H1 (cell line): Measurements from ENCODE around the gene GGCX. TPM values are rescaled to one million over a fixed set of nuclear protein-coding genes. Genes with fewer than 3 reads are reported as not detected.

Experiments
- CTCF ChIA-PET: fragments of 300-600 bp; sonication (Branson Sonifier 250); formaldehyde crosslinking; loops from one replicate; lab custom pipeline; 2021; ENCODE audit not compliant: partially characterized antibody; lab: Charles Lee
- POLR2A ChIA-PET: fragments of 300-600 bp; sonication (Branson Sonifier 250); formaldehyde crosslinking; loops from one replicate; lab custom pipeline; 2021; ENCODE audit warnings: inconsistent platforms; ENCODE audit not compliant: partially characterized antibody; lab: Charles Lee
- DNase-seq, 2 experiments: peaks; one replicate each; pipeline versions ENCODE4 v3.0.0 to v3.0.0-alpha.2; 2010 to 2022; ENCODE audit warnings: low spot score in 2 of 2, low read depth in 1 of 2, mixed read lengths in 1 of 2
- FAIRE-seq: peaks from 2 replicates; lab custom pipeline; 2011; peaks lifted over from hg19 to GRCh38; lab: Jason Lieb, UNC
- H2AFZ ChIP-seq: 2 replicates; pipeline ENCODE4 v1.8.1; 2012; ENCODE audit warnings: low read length, inconsistent platforms
- H2AK5ac ChIP-seq: 2 replicates; pipeline ENCODE4 v1.6.1; 2013; ENCODE audit warnings: low read depth, low read length
- H2BK120ac ChIP-seq: replicated peaks from 2 replicates; pipeline ENCODE3; 2013; ENCODE audit warnings: low read depth, low read length, inconsistent platforms
- H2BK12ac ChIP-seq: 2 replicates; pipeline ENCODE4 v1.6.1; 2013; ENCODE audit warnings: low read depth, low read length
- H2BK15ac ChIP-seq: 2 replicates; pipeline ENCODE4 v1.6.1; 2013; ENCODE audit warnings: low read length
- H2BK20ac ChIP-seq: 2 replicates; pipeline ENCODE4 v1.6.1; 2013; ENCODE audit warnings: low read length
- H2BK5ac ChIP-seq: 2 replicates; pipeline ENCODE4 v1.6.1; 2013; ENCODE audit warnings: low read depth, low read length
- H3K14ac ChIP-seq: 2 replicates; pipeline ENCODE4 v1.6.1; 2013; ENCODE audit warnings: inconsistent platforms; ENCODE audit not compliant: insufficient read length
- H3K18ac ChIP-seq: 2 replicates; pipeline ENCODE4 v1.6.1; 2013; ENCODE audit warnings: low read length; ENCODE audit errors: extremely low read depth
- H3K23ac ChIP-seq: 2 replicates; pipeline ENCODE4 v1.6.1; 2013; ENCODE audit warnings: inconsistent platforms; ENCODE audit not compliant: insufficient read length
- H3K23me2 ChIP-seq: 2 replicates; pipeline ENCODE4 v1.6.1; 2013; ENCODE audit warnings: low read depth, low read length
- H3K27ac ChIP-seq: 2 replicates; pipeline ENCODE4 v1.6.1; 2011; ENCODE audit warnings: low read depth, low read length, inconsistent platforms
- H3K27me3 ChIP-seq, 4 experiments: replicated peaks in 1 of 4; 1 replicate in 1 of 4; 2 replicates in 3 of 4; pipeline versions ENCODE4 v1.6.1 to v1.8.1; 2011 to 2013; ENCODE audit warnings: low read length in 3 of 4, mild to moderate bottlenecking in 3 of 4, inconsistent platforms in 2 of 4, mixed read lengths in 2 of 4, moderate library complexity in 1 of 4; ENCODE audit not compliant: control insufficient read depth in 3 of 4, insufficient read depth in 3 of 4; ENCODE audit errors: extremely low read depth in 1 of 4
- H3K36me3 ChIP-seq, 4 experiments: 2 replicates each; pipeline versions ENCODE4 v1.6.1 to v1.8.1; 2011 to 2013; ENCODE audit warnings: mild to moderate bottlenecking in 4 of 4, low read length in 3 of 4, moderate library complexity in 2 of 4, control low read depth in 1 of 4, inconsistent platforms in 1 of 4; ENCODE audit not compliant: insufficient read depth in 4 of 4, control insufficient read depth in 2 of 4
- H3K4ac ChIP-seq: replicated peaks from 2 replicates; pipeline ENCODE3; 2013; ENCODE audit warnings: low read length, low read depth, mixed read lengths, inconsistent platforms; ENCODE audit not compliant: insufficient read length
- H3K4me1 ChIP-seq, 4 experiments: replicated peaks in 1 of 4; 1 replicate in 1 of 4; 2 replicates in 3 of 4; pipeline versions ENCODE4 v1.6.1 to v1.8.1; 2011 to 2013; ENCODE audit warnings: low read length in 3 of 4, inconsistent platforms in 2 of 4, mixed read lengths in 1 of 4; ENCODE audit not compliant: insufficient read depth in 4 of 4, control insufficient read depth in 3 of 4
- H3K4me2 ChIP-seq, 2 experiments: 2 replicates each; pipeline versions ENCODE4 v1.6.1 to v1.8.1; 2011 to 2013; ENCODE audit warnings: low read depth in 2 of 2, low read length in 2 of 2, control low read depth in 1 of 2, inconsistent platforms in 1 of 2, mild to moderate bottlenecking in 1 of 2; ENCODE audit not compliant: insufficient read depth in 1 of 2
- H3K4me3 ChIP-seq, 4 experiments: fragments of 200-600, 300-600 bp in 1 of 4; sonication (generic), shearing (Covaris generic), sonication (Bioruptor Twin) in 1 of 4; 2 replicates each; pipeline versions ENCODE4 v1.5.1 to v1.8.1; 2011 to 2016; ENCODE audit warnings: low read length in 4 of 4, low read depth in 3 of 4, control low read depth in 2 of 4, inconsistent platforms in 2 of 4, mild to moderate bottlenecking in 2 of 4, mixed read lengths in 1 of 4, moderate library complexity in 1 of 4; ENCODE audit not compliant: insufficient read depth in 2 of 4; ENCODE audit errors: extremely low read depth in 1 of 4
- H3K56ac ChIP-seq: replicated peaks from 2 replicates; pipeline ENCODE3; 2013; ENCODE audit warnings: low read depth, mild to moderate bottlenecking, mixed read lengths, low read length, inconsistent platforms; ENCODE audit not compliant: insufficient read length
- H3K79me1 ChIP-seq: 2 replicates; pipeline ENCODE4 v1.6.1; 2013; ENCODE audit warnings: low read depth, low read length, control low read depth
- H3K79me2 ChIP-seq, 2 experiments: 2 replicates each; pipeline versions ENCODE4 v1.6.1 to v1.8.1; 2012 to 2013; ENCODE audit warnings: low read length in 2 of 2, mild to moderate bottlenecking in 2 of 2, inconsistent platforms in 1 of 2; ENCODE audit not compliant: insufficient read depth in 2 of 2, control insufficient read depth in 1 of 2
- H3K9ac ChIP-seq, 4 experiments: replicated peaks in 1 of 4; 1 replicate in 1 of 4; 2 replicates in 3 of 4; pipeline versions ENCODE4 v1.6.1 to v1.8.1; 2011 to 2013; ENCODE audit warnings: low read depth in 3 of 4, low read length in 3 of 4, control low read depth in 2 of 4, mild to moderate bottlenecking in 2 of 4, moderate library complexity in 2 of 4, inconsistent platforms in 1 of 4; ENCODE audit errors: extremely low read depth in 1 of 4
- H3K9me3 ChIP-seq, 2 experiments: 2 replicates each; pipeline versions ENCODE4 v1.6.1 to v1.8.1; 2012 to 2013; ENCODE audit warnings: mild to moderate bottlenecking in 2 of 2, moderate library complexity in 2 of 2, control low read depth in 1 of 2, inconsistent platforms in 1 of 2, low read depth in 1 of 2, low read length in 1 of 2, mixed read lengths in 1 of 2; ENCODE audit not compliant: insufficient read depth in 2 of 2
- H4K20me1 ChIP-seq, 2 experiments: replicated peaks in 1 of 2; 2 replicates each; pipeline versions ENCODE3 to v1.8.1; 2011 to 2013; ENCODE audit warnings: inconsistent platforms in 2 of 2, low read length in 2 of 2, mild to moderate bottlenecking in 1 of 2; ENCODE audit not compliant: insufficient read depth in 2 of 2, control insufficient read depth in 1 of 2
- H4K5ac ChIP-seq: 2 replicates; pipeline ENCODE4 v1.6.1; 2013; ENCODE audit warnings: low read length, low read depth, mixed read lengths, inconsistent platforms; ENCODE audit not compliant: insufficient read length
- H4K8ac ChIP-seq: 2 replicates; pipeline ENCODE4 v1.8.0; 2013; ENCODE audit warnings: mild to moderate bottlenecking, moderate library complexity, low read length, inconsistent platforms; ENCODE audit not compliant: insufficient read depth; ENCODE audit errors: extremely low read depth
- H4K91ac ChIP-seq: replicated peaks from 2 replicates; pipeline ENCODE3; 2013; ENCODE audit warnings: low read length, mixed read lengths, inconsistent platforms; ENCODE audit not compliant: insufficient read length
- ASH2L ChIP-seq: fragments of 200-600, 300-600 bp; sonication (generic); IDR thresholded peaks from one replicate; pipeline ENCODE4 v1.7.1; 2017; ENCODE audit warnings: low read length
- CEBPB ChIP-seq: IDR thresholded peaks from 2 replicates; pipeline ENCODE4 v1.6.1; 2012; ENCODE audit warnings: low read depth, low read length
- CTBP2 ChIP-seq: IDR thresholded peaks from 2 replicates; pipeline ENCODE4 v1.7.0; 2011; ENCODE audit warnings: borderline replicate concordance, mild to moderate bottlenecking, moderate library complexity, mixed read lengths, low read length; ENCODE audit not compliant: insufficient read depth, insufficient read length
- EGR1 ChIP-seq: IDR thresholded peaks from 2 replicates; pipeline ENCODE4 v1.6.1; 2011; ENCODE audit warnings: low read depth, low read length, borderline replicate concordance
- EP300 ChIP-seq, 2 experiments: IDR thresholded peaks; 1 replicate in 1 of 2; 2 replicates in 1 of 2; pipeline ENCODE4 v1.6.1; 2011 to 2012; ENCODE audit warnings: low read depth in 2 of 2, low read length in 2 of 2, mild to moderate bottlenecking in 2 of 2, borderline replicate concordance in 1 of 2, inconsistent platforms in 1 of 2, moderate library complexity in 1 of 2
- GABPA ChIP-seq: IDR thresholded peaks from 2 replicates; pipeline ENCODE4 v1.6.1; 2011; ENCODE audit warnings: mild to moderate bottlenecking, low read length, moderate library complexity, borderline replicate concordance; ENCODE audit not compliant: insufficient read depth
- POLR2A ChIP-seq, 2 experiments: IDR thresholded peaks; 1 replicate in 1 of 2; 2 replicates in 1 of 2; pipeline ENCODE4 v1.6.1; 2011; ENCODE audit warnings: low read depth in 2 of 2, low read length in 2 of 2, mild to moderate bottlenecking in 2 of 2; ENCODE audit errors: control extremely low read depth in 1 of 2
- SP2 ChIP-seq: IDR thresholded peaks from 2 replicates; pipeline ENCODE4 v1.6.1; 2012; ENCODE audit warnings: mild to moderate bottlenecking, low read length, inconsistent platforms
- SP4 ChIP-seq: IDR thresholded peaks from 2 replicates; pipeline ENCODE4 v1.6.1; 2012; ENCODE audit warnings: low read length, inconsistent platforms
- TAF1 ChIP-seq: IDR thresholded peaks from 2 replicates; pipeline ENCODE4 v1.6.1; 2011; ENCODE audit warnings: mild to moderate bottlenecking, low read depth, low read length
- TEAD4 ChIP-seq: IDR thresholded peaks from 2 replicates; pipeline ENCODE4 v1.6.1; 2012; ENCODE audit warnings: low read depth, low read length, inconsistent platforms, mixed read lengths
- YY1 ChIP-seq: IDR thresholded peaks from 2 replicates; pipeline ENCODE4 v1.6.1; 2011; ENCODE audit warnings: low read depth, mild to moderate bottlenecking, low read length
- WGBS, 2 experiments: shearing (Covaris generic) in 1 of 2; methylation state at CpG; one replicate each; pipeline versions ENCODE4 v1.1.6 to v1.1.7; 2013 to 2015; ENCODE audit warnings: low lambda C conversion rate in 2 of 2, mixed read lengths in 2 of 2, inconsistent platforms in 1 of 2, low coverage in 1 of 2, missing lambda C conversion rate in 1 of 2; ENCODE audit not compliant: insufficient replicate concordance in 2 of 2, insufficient coverage in 1 of 2, insufficient read length in 1 of 2; ENCODE audit errors: extremely low coverage in 1 of 2, missing lambda C conversion rate in 1 of 2; 5-methylcytosine and 5-hydroxymethylcytosine counted together
- polyA plus RNA-seq, 7 experiments: library from polyadenylated mRNA; depleted of rRNA in 3 of 7; stranded (reverse) in 5 of 7; unstranded in 2 of 7; fragments of >200 nt in 5 of 7; fragments of 200-250 nt in 2 of 7; gene quantifications; 1 replicate in 5 of 7; 2 replicates in 1 of 7; 4 replicates in 1 of 7; pipeline versions ENCODE4 v1.2.1 to v1.2.3, GENCODE V29; 2011 to 2013; ENCODE audit warnings: missing spikeins in 2 of 7, mixed read lengths in 2 of 7
- total RNA-seq: library from RNA; stranded (reverse); fragmentation: NEBNext Ultra II Directional; extraction: Animal tissue kit (Norgen Biotek cat#: 25700); gene quantifications from 2 replicates; pipeline ENCODE4 v1.2.1, GENCODE V29; 2021

Gene GGCX
- total and polyA plus RNA-seq, 2 of the 8 experiments (the other 6 are each of a cell fraction or from before 2014, with no cell fraction given), result 29.4 to 33.8 TPM

DNA sequence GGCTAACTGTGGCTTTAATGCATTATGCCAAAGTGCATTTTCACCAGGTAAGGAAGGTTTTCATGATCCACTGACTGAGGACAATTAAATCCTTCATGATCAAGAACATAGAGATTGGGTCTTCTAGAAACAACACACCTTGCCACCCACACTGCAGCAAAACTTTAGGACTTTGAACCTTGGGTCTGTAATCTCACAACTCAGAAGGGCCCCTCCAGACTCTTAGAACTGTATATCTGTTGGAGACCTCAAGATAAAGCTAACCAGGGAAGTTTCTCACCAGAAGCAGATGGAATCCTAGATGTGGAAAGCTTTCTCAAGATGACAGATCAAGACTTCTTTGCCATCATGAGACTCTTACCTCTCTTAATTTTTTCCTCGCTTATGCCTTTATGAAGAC, 64.9 kb downstream of the GGCX start:
- Histone ChIP-seq H3K27me3 (no peaks in the 10 kb centered on the region), H3K9me3 (no peaks in the 10 kb centered on the region), H3K27ac (no peak overlapping the region), H2AK5ac (no peak overlapping the region), H3K23me2 (no peaks in the 10 kb centered on the region), H3K36me3 (no peaks in the 10 kb centered on the region), H2BK120ac (no peak overlapping the region), H2BK5ac (no peak overlapping the region), H3K14ac (no peak overlapping the region), H3K18ac (no peak overlapping the region), H4K20me1 (no peaks in the 10 kb centered on the region), H3K4ac (no peak overlapping the region), H2AFZ (no peak overlapping the region), H2BK12ac (no peak overlapping the region), H3K4me3 (no peak overlapping the region), H3K56ac (no peak overlapping the region), H3K4me2 (no peak overlapping the region), H3K79me2 (no peaks in the 10 kb centered on the region), H4K8ac (no peak overlapping the region), H2BK20ac (no peak overlapping the region), H3K4me1 (no peaks in the 10 kb centered on the region; a peak in 1 of 7 replicates), H2BK15ac (no peak overlapping the region), H3K79me1 (no peaks in the 10 kb centered on the region), H3K9ac (no peak overlapping the region), H4K5ac (no peak overlapping the region), H4K91ac (no peak overlapping the region), H3K23ac (no peak overlapping the region)
- CTCF ChIA-PET, result interaction anchor here (1.4 to 1.6 kb wide), 2 partner anchors 11 to 55 kb away, joined by 3 to 4 read pairs; no protein-coding TSS in a partner anchor
- 89% methylated on average over 1 of the region's 1 CpG; no CpG with 5 or more reads in 1 of the 2 experiments for WGBS, 2 experiments
- no peak for FAIRE-seq
- POLR2A ChIA-PET, result interaction anchor here (0.9 to 1.3 kb wide), 2 partner anchors 44 to 48 kb away, joined by 3 to 4 read pairs; no protein-coding TSS in a partner anchor
- DNase-seq, result no peak
- TF ChIP-seq EGR1, result no peak
- TF ChIP-seq TAF1, result no peak
- TF ChIP-seq YY1, result no peak
- TF ChIP-seq TEAD4, result no peak
- TF ChIP-seq CTBP2, result no peak
- TF ChIP-seq POLR2A (IDR thresholded peaks at IDR 0.05; ENCODE audit: control extremely low read depth in 1 of 2, low read depth in 2 of 2, low read length in 2 of 2), result no peak
- TF ChIP-seq SP4, result no peak
- no peak for TF ChIP-seq SP2
- TF ChIP-seq GABPA, result no peak
- no peak for TF ChIP-seq EP300 (IDR thresholded peaks at IDR 0.05; ENCODE audit: borderline replicate concordance in 1 of 2, low read depth in 2 of 2, low read length in 2 of 2)
- no peak for TF ChIP-seq ASH2L
- no peak for TF ChIP-seq CEBPB
